ENCODE results near the gene C2orf72. TPM values are rescaled to one million over a fixed set of nuclear protein-coding genes. Genes with fewer than 3 reads are reported as not detected.

Gene C2orf72
- polyA plus RNA-seq, 3 donors = not detected

DNA sequence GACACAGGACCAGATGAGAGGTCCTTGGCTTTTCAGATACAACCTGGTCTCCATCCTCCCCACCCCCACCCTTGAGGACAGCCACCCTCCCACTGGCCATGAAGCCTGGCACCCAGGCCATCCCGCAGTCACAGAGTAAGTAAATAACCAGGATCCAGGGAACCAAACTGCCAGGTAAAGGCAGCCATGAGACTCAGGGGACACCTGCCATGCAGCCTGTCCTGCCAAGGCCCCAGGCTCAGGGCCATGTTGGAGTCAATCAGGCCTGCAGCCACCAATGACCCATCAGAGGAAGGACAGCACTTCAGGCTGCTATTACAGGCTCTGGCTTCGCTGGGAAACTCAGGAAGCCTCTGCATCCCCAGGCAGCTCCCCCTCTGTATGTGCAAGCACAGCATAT, 25.8 kb upstream of the C2orf72 start:
- H3K4me1 Mint-ChIP-seq = peaks cover under 1% of the 10 kb centered on the region
- intact Hi-C loops (cut with micrococcal nuclease) = no loop called here
- H3K27me3 Mint-ChIP-seq (ENCODE audit: low read depth in 3 of 3) = peaks cover 5 to 18% (median 17%) of the 10 kb centered on the region in 3 donors
- Histone ChIP-seq H3K4me1 (ENCODE audit: control insufficient read depth in 1 of 2, insufficient read depth in 2 of 2, low read length in 2 of 2) (peaks cover 0 to 2% of the 10 kb centered on the region in 2 donors), H4K20me1 (ENCODE audit: insufficient read depth, low read length) (no peaks in the 10 kb centered on the region), H3K9ac (ENCODE audit: insufficient read depth, low read length, poor library complexity, severe bottlenecking) (no peak overlapping the region), H3K36me3 (replicated peaks in 1 of 2; ENCODE audit: control insufficient read depth in 1 of 2, insufficient read depth in 2 of 2, low read length in 2 of 2) (no peaks in the 10 kb centered on the region), H3K9me3 (replicated peaks in 1 of 2; ENCODE audit: control insufficient read depth in 1 of 2, insufficient read depth in 1 of 2, low read length in 2 of 2) (no peaks in the 10 kb centered on the region), H3K79me2 (ENCODE audit: insufficient read depth, low read length) (no peaks in the 10 kb centered on the region), H3K27ac (ENCODE audit: low read depth in 1 of 2, low read length in 2 of 2) (no peak overlapping the region), H3K4me3 (replicated peaks in 1 of 3; ENCODE audit: low read depth in 2 of 3, low read length in 3 of 3) (no peak overlapping the region), H3K4me2 (replicated peaks; ENCODE audit: extremely low read depth, low read length, poor library complexity, severe bottlenecking) (no peak overlapping the region), H2AFZ (ENCODE audit: insufficient read depth, low read depth, low read length, poor library complexity, severe bottlenecking) (no peak overlapping the region), H3K27me3 (ENCODE audit: control insufficient read depth in 2 of 2, insufficient read depth in 2 of 2, low read length in 2 of 2) (no peaks in the 10 kb centered on the region)
- no peak overlapping the region for H3K4me3 Mint-ChIP-seq
- H3K36me3 Mint-ChIP-seq = no peaks in the 10 kb centered on the region
- 67% methylated on average over 2 of the region's 2 CpGs for WGBS (ENCODE audit: insufficient coverage)
- no peak for DNase-seq
- no peak overlapping the region for H3K27ac Mint-ChIP-seq
- no peak for TF ChIP-seq CTCF (IDR thresholded peaks at IDR 0.05)
- no peaks in the 10 kb centered on the region for H3K9me3 Mint-ChIP-seq

GRCh38 chr2:231012463-231012862, 24.9 kb upstream of the C2orf72 start:
- Histone ChIP-seq H3K4me3 (replicated peaks in 1 of 3; ENCODE audit: low read depth in 2 of 3, low read length in 3 of 3) (no peak overlapping the region), H3K36me3 (replicated peaks in 1 of 2; ENCODE audit: control insufficient read depth in 1 of 2, insufficient read depth in 2 of 2, low read length in 2 of 2) (no peaks in the 10 kb centered on the region), H3K27ac (ENCODE audit: low read depth in 1 of 2, low read length in 2 of 2) (no peak overlapping the region), H2AFZ (ENCODE audit: insufficient read depth, low read depth, low read length, poor library complexity, severe bottlenecking) (no peak overlapping the region), H3K9ac (ENCODE audit: insufficient read depth, low read length, poor library complexity, severe bottlenecking) (no peak overlapping the region), H3K4me1 (ENCODE audit: control insufficient read depth in 1 of 2, insufficient read depth in 2 of 2, low read length in 2 of 2) (peaks cover 0 to 11% of the 10 kb centered on the region in 2 donors), H3K27me3 (ENCODE audit: control insufficient read depth in 2 of 2, insufficient read depth in 2 of 2, low read length in 2 of 2) (no peaks in the 10 kb centered on the region), H3K79me2 (ENCODE audit: insufficient read depth, low read length) (no peaks in the 10 kb centered on the region), H3K9me3 (replicated peaks in 1 of 2; ENCODE audit: control insufficient read depth in 1 of 2, insufficient read depth in 1 of 2, low read length in 2 of 2) (no peaks in the 10 kb centered on the region), H3K4me2 (replicated peaks; ENCODE audit: extremely low read depth, low read length, poor library complexity, severe bottlenecking) (no peak overlapping the region), H4K20me1 (ENCODE audit: insufficient read depth, low read length) (no peaks in the 10 kb centered on the region)
- TF ChIP-seq CTCF (IDR thresholded peaks at IDR 0.05) = no peak
- Mint-ChIP-seq H3K9me3 (no peaks in the 10 kb centered on the region), H3K4me1 (peaks cover 9% of the 10 kb centered on the region), H3K27ac (no peak overlapping the region), H3K27me3 (ENCODE audit: low read depth in 3 of 3) (peaks cover 7 to 18% (median 13%) of the 10 kb centered on the region in 3 donors), H3K4me3 (no peak overlapping the region), H3K36me3 (no peaks in the 10 kb centered on the region)
- DNase-seq = no peak
- intact Hi-C loops (cut with micrococcal nuclease) = no loop called here
- WGBS (ENCODE audit: insufficient coverage) = no CpG with 5 or more reads among the region's 3 CpGs
